Uterus (tissue), 4 donors: ENCODE data around the gene RPL29. TPM values are rescaled to one million over a fixed set of nuclear protein-coding genes. Genes with fewer than 3 reads are reported as not detected.
A peak's percentile ranks its signal among the peaks of the same experiment; 100 is the strongest.

Experiments used
- DNase-seq, 2 donors: peaks; one replicate each; pipeline ENCODE4 v3.0.0-alpha.2; 2019 to 2020
- H3K27ac ChIP-seq, 2 donors: fragments of 200-600 bp; sonication (generic); 1 replicate in 1 of 2; 2 replicates in 1 of 2; pipeline ENCODE4 v1.5.1; 2016 to 2018
- H3K27me3 ChIP-seq, 2 donors: fragments of 200-600 bp; sonication (generic); one replicate each; pipeline ENCODE4 v1.5.1; 2018 to 2019; ENCODE audit warnings: control low read depth in 1 of 2
- H3K36me3 ChIP-seq, 2 donors: fragments of 200-600 bp; sonication (generic); one replicate each; pipeline ENCODE4 v1.5.1; 2019; ENCODE audit warnings: control low read depth in 1 of 2
- H3K4me1 ChIP-seq, 2 donors: fragments of 200-600 bp; sonication (generic); one replicate each; pipeline ENCODE4 v1.5.1; 2018 to 2019; ENCODE audit warnings: control low read depth in 1 of 2
- H3K4me3 ChIP-seq, 2 donors: fragments of 200-600 bp; sonication (generic); 1 replicate in 1 of 2; 2 replicates in 1 of 2; pipeline ENCODE4 v1.5.1; 2018 to 2019; ENCODE audit warnings: mild to moderate bottlenecking in 1 of 2
- H3K9me3 ChIP-seq, 2 donors: fragments of 200-600 bp; sonication (generic); one replicate each; pipeline ENCODE4 v1.5.1; 2019; ENCODE audit warnings: control low read depth in 1 of 2
- POLR2A ChIP-seq, 2 donors: fragments of 450-650 bp; IDR thresholded peaks; one replicate each; pipeline ENCODE4 v1.6.1; 2016; ENCODE audit warnings: antibody characterized with exemption in 2 of 2, mild to moderate bottlenecking in 1 of 2, moderate library complexity in 1 of 2
- intact Hi-C: fragments of 100-400 bp; cut with DNase I; formaldehyde crosslinking; loops from one replicate; pipeline ENCODE4 v1.15.1; 2023; ENCODE audit warnings: low total_unique reads
- total RNA-seq, 4 donors: library from RNA; depleted of rRNA in 3 of 4; stranded (reverse); fragments of >200 nt in 3 of 4; gene quantifications; one replicate each; pipeline versions ENCODE4 v1.1.0 to v1.2.4, GENCODE V29; 2014 to 2023
- TF ChIP-seq, protein P1 (sequence below), 4 experiments: fragments of 200-600 bp in 2 of 4; fragments of 450-650 bp in 2 of 4; sonication (generic) in 2 of 4; IDR thresholded peaks; one replicate each; pipeline ENCODE4 v1.5.1; 2016 to 2019; ENCODE audit warnings: antibody characterized with exemption in 4 of 4, mild to moderate bottlenecking in 2 of 4, moderate library complexity in 1 of 4
- donor health status: DM: yes; HTN: yes; CAD: no.

The RPL29 gene
- total RNA-seq, 4 donors from 2014 or later = 696 to 2,362 (median 1,238) TPM

DNA sequence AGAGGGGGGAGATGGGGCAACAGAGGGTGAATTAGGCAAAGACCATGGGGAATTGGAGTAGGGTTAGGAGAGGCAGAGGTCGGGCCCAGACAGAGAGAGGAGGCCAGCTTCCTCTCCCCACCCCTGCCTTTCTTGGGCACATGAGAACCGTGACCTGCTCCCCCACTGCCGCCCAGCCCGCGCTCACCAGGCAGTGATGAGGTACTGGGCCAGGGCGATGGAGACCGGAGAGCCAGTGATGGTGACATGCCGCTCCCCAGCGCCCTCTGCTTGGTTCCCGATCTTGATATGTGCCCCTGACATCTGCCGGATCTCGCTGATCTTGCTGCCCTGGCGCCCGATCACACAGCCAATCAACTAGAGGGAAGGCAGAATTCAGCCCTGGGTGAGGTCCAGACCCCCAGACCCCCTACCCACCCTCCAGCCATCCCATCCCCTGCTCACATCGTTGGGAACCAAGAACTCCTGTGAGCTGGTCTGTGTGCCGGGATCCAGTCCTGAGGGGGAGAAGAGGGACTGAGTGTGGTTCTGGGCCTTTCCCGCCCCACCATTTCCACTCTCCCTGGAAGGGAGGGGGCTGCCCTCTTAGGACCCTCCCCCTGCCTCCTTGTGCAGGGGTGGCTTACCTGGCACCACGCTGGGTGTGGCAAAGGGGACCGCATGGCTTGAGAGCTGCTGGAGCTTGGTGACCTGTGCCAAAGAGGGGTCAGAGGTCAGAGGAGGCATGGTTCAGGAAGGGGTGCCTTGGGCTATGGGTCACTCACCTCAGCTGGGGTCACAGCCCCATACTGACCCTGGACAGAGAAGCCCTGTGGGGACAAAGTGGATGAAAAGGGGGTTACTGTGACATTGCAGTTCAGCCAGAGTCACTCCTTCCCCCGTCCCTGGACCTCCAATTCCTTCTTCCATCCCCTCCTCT lies 36.8 kb downstream of the RPL29 start:
- TF ChIP-seq, protein P1, sequence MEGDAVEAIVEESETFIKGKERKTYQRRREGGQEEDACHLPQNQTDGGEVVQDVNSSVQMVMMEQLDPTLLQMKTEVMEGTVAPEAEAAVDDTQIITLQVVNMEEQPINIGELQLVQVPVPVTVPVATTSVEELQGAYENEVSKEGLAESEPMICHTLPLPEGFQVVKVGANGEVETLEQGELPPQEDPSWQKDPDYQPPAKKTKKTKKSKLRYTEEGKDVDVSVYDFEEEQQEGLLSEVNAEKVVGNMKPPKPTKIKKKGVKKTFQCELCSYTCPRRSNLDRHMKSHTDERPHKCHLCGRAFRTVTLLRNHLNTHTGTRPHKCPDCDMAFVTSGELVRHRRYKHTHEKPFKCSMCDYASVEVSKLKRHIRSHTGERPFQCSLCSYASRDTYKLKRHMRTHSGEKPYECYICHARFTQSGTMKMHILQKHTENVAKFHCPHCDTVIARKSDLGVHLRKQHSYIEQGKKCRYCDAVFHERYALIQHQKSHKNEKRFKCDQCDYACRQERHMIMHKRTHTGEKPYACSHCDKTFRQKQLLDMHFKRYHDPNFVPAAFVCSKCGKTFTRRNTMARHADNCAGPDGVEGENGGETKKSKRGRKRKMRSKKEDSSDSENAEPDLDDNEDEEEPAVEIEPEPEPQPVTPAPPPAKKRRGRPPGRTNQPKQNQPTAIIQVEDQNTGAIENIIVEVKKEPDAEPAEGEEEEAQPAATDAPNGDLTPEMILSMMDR (IDR thresholded peaks at IDR 0.05) = no peak
- no peak for TF ChIP-seq POLR2A (IDR thresholded peaks at IDR 0.05)
- Histone ChIP-seq H3K4me1 (no peaks in the 10 kb centered on the region), H3K27ac (no peak overlapping the region)

DNA sequence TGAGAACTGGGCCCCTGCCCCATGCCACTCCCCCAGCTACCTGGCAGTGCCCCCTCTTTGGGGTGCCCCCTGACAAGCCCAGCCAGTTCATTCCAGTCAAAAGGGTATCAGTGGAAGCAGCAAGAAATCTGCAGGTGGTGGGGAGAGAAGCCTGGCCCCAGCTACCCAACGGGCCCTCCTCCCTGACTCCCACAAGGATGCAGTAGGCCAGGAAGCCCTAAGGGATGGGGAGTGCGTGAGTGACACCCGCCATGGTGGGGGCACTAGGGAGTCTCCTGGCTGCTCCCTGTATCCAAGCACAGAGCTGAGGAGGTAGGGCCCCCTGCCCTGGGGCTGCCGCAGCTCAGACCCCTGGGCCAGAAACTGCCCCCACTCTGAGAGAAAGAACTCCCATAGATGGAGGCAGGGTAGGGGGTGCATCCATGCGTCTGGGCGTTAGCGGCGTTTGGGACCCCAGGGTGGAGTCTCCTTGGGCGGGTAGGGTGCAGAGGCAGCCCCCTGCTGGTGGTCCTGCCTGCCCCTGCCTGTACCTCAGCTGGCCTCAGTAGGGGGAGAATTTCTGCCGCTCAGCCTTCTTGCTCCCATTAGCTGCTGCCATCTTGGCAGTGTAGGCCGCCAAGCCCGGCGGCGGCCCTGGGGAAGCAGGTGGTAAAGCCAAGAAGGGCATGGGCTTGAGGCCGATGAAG lies 38.0 kb downstream of the RPL29 start:
- Histone ChIP-seq H3K9me3 (no peaks in the 10 kb centered on the region), H3K27me3 (no peaks in the 10 kb centered on the region), H3K27ac (no peak overlapping the region), H3K36me3 (no peaks in the 10 kb centered on the region), H3K4me3 (no peak overlapping the region), H3K4me1 (no peaks in the 10 kb centered on the region)
- TF ChIP-seq POLR2A (IDR thresholded peaks at IDR 0.05) = no peak
- TF ChIP-seq, protein P1 (IDR thresholded peaks at IDR 0.05) = no peak
- no peak for DNase-seq
- intact Hi-C loops = no loop called here

More for the DNA sequence above, 36.8 kb downstream of the RPL29 start:
- Histone ChIP-seq H3K4me3 (no peak overlapping the region), H3K36me3 (no peaks in the 10 kb centered on the region), H3K9me3 (no peaks in the 10 kb centered on the region), H3K27me3 (no peaks in the 10 kb centered on the region)
- no peak for DNase-seq
- intact Hi-C loops = no loop called here

DNA sequence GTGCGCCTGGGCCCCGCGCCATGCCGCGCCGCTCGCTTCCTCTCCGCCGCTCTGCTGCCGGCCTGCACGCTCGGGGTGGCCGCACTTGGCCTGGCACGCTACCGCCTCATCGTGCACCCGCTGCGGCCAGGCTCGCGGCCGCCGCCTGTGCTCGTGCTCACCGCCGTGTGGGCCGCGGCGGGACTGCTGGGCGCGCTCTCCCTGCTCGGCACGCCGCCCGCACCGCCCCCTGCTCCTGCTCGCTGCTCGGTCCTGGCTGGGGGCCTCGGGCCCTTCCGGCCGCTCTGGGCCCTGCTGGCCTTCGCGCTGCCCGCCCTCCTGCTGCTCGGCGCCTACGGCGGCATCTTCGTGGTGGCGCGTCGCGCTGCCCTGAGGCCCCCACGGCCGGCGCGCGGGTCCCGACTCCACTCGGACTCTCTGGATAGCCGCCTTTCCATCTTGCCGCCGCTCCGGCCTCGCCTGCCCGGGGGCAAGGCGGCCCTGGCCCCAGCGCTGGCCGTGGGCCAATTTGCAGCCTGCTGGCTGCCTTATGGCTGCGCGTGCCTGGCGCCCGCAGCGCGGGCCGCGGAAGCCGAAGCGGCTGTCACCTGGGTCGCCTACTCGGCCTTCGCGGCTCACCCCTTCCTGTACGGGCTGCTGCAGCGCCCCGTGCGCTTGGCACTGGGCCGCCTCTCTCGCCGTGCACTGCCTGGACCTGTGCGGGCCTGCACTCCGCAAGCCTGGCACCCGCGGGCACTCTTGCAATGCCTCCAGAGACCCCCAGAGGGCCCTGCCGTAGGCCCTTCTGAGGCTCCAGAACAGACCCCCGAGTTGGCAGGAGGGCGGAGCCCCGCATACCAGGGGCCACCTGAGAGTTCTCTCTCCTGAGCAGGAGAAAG lies 39.6 kb downstream of the RPL29 start:
- DNase-seq = peak; percentile 53 to 69
- Histone ChIP-seq H3K4me1 (no peaks in the 10 kb centered on the region), H3K9me3 (no peaks in the 10 kb centered on the region), H3K4me3 (peak overlapping the region in 1 of 2 donors; percentile 40), H3K27ac (peak overlapping the region; percentile 47 to 79), H3K27me3 (no peaks in the 10 kb centered on the region), H3K36me3 (no peaks in the 10 kb centered on the region)
- TF ChIP-seq, protein P1 (IDR thresholded peaks at IDR 0.05) = peak in 3 of 4 experiments; percentile 35 to 68 (median 51)
- TF ChIP-seq POLR2A (IDR thresholded peaks at IDR 0.05) = no peak
- intact Hi-C loops = no loop called here

DNA sequence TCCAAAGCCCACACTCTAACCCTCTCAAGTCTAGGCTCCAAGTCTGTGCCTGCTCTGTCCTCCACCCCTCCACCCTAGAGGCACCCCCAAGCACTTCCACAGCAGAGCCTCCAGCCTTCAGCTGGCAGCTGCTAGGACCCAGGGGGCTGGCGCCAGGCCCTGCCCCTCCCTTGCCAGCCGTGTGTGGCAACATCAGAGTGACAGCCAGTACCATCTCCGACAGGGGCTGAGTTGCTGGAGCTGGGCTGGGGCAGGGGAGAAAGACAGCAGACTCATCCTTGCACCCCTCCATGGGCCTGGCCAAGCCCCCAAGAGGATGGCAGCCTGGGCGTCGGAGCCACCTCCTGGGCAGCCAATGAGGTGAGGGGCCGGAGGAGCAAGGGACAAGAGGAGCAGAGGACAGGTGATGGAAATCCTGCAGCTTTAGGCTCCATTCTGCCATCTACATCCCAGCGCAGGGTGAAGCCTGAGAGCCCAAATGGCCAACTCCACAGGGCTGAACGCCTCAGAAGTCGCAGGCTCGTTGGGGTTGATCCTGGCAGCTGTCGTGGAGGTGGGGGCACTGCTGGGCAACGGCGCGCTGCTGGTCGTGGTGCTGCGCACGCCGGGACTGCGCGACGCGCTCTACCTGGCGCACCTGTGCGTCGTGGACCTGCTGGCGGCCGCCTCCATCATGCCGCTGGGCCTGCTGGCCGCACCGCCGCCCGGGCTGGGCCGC lies 40.4 kb downstream of the RPL29 start, which contains the start of gene GPR62:
Gene GPR62 (plus strand): TSS at position 207 of the 718 bp plus-strand sequence. CDS start 272 bp downstream, at position 479.
- intact Hi-C loops = no loop called here
- no peaks in the 10 kb centered on the region for H3K27me3 ChIP-seq
- no peaks in the 10 kb centered on the region for H3K9me3 ChIP-seq
- H3K36me3 ChIP-seq = no peaks in the 10 kb centered on the region
- no peak for DNase-seq
- H3K4me3 ChIP-seq = peak within 1 kb of the TSS in 1 of 2 donors; percentile 40
- TF ChIP-seq, protein P1 (IDR thresholded peaks at IDR 0.05) = no peak
- TF ChIP-seq POLR2A (IDR thresholded peaks at IDR 0.05) = no peak
- H3K27ac ChIP-seq = peak within 1 kb of the TSS; percentile 47 to 79
- H3K4me1 ChIP-seq = no peaks in the 10 kb centered on the region
